ENCODE results near the gene MTERF4. TPM values are rescaled to one million over a fixed set of nuclear protein-coding genes. Genes with fewer than 3 reads are reported as not detected.

The MTERF4 gene
- total RNA-seq, 1 donor from 2014 or later: 53.7 TPM

- no peaks in the 10 kb centered on the region for H3K36me3 Mint-ChIP-seq
- no peaks in the 10 kb centered on the region for H3K4me1 Mint-ChIP-seq
- H3K27ac Mint-ChIP-seq: no peak overlapping the region
- DNase-seq (ENCODE audit: low spot score in 2 of 2, unreplicated experiment in 2 of 2): no peak
- TF ChIP-seq CTCF (IDR thresholded peaks at IDR 0.05; ENCODE audit: unreplicated experiment): no peak
- H3K27me3 Mint-ChIP-seq (ENCODE audit: low read depth): peaks cover 3% of the 10 kb centered on the region
- no peak overlapping the region for H3K4me3 Mint-ChIP-seq
- no peaks in the 10 kb centered on the region for H3K9me3 Mint-ChIP-seq
Measured at GRCh38 chr2:241071677-241072111, 30.4 kb downstream of the MTERF4 start.

- Mint-ChIP-seq H3K27ac (no peak overlapping the region), H3K4me3 (no peak overlapping the region), H3K27me3 (ENCODE audit: low read depth) (peaks cover 3% of the 10 kb centered on the region), H3K4me1 (no peaks in the 10 kb centered on the region), H3K9me3 (no peaks in the 10 kb centered on the region), H3K36me3 (no peaks in the 10 kb centered on the region)
- TF ChIP-seq CTCF (IDR thresholded peaks at IDR 0.05; ENCODE audit: unreplicated experiment): no peak
- DNase-seq (ENCODE audit: low spot score in 2 of 2, unreplicated experiment in 2 of 2): no peak
Measured at GRCh38 chr2:241070811-241071676, 31.0 kb downstream of the MTERF4 start.

GRCh38 chr2:241070361-241070760, 31.7 kb downstream of the MTERF4 start:
- Mint-ChIP-seq H3K4me1 (no peaks in the 10 kb centered on the region), H3K9me3 (no peaks in the 10 kb centered on the region), H3K36me3 (no peaks in the 10 kb centered on the region), H3K27ac (no peak overlapping the region), H3K27me3 (ENCODE audit: low read depth) (peaks cover 3% of the 10 kb centered on the region), H3K4me3 (no peak overlapping the region)
- DNase-seq (ENCODE audit: low spot score in 2 of 2, unreplicated experiment in 2 of 2): no peak
- TF ChIP-seq CTCF (IDR thresholded peaks at IDR 0.05; ENCODE audit: unreplicated experiment): no peak

GRCh38 chr2:241069821-241070281, 32.2 kb downstream of the MTERF4 start:
- peaks cover 3% of the 10 kb centered on the region for H3K27me3 Mint-ChIP-seq (ENCODE audit: low read depth)
- H3K9me3 Mint-ChIP-seq: no peaks in the 10 kb centered on the region
- DNase-seq (ENCODE audit: low spot score in 2 of 2, unreplicated experiment in 2 of 2): no peak
- no peak overlapping the region for H3K27ac Mint-ChIP-seq
- H3K4me1 Mint-ChIP-seq: no peaks in the 10 kb centered on the region
- no peak for TF ChIP-seq CTCF (IDR thresholded peaks at IDR 0.05; ENCODE audit: unreplicated experiment)
- no peaks in the 10 kb centered on the region for H3K36me3 Mint-ChIP-seq
- H3K4me3 Mint-ChIP-seq: no peak overlapping the region

- Mint-ChIP-seq H3K27ac (no peak overlapping the region), H3K27me3 (ENCODE audit: low read depth) (peaks cover 6% of the 10 kb centered on the region), H3K4me1 (peaks cover 2% of the 10 kb centered on the region), H3K4me3 (no peak overlapping the region), H3K36me3 (no peaks in the 10 kb centered on the region), H3K9me3 (no peaks in the 10 kb centered on the region)
- TF ChIP-seq CTCF (IDR thresholded peaks at IDR 0.05; ENCODE audit: unreplicated experiment): no peak
- DNase-seq (ENCODE audit: low spot score in 2 of 2, unreplicated experiment in 2 of 2): no peak
Measured at GRCh38 chr2:241068942-241069810, 32.9 kb downstream of the MTERF4 start.

Measured in mesothelial cell of epicardium (in vitro differentiated cells).